ENCODE results near the gene REX1BD.

The REX1BD gene

DNA sequence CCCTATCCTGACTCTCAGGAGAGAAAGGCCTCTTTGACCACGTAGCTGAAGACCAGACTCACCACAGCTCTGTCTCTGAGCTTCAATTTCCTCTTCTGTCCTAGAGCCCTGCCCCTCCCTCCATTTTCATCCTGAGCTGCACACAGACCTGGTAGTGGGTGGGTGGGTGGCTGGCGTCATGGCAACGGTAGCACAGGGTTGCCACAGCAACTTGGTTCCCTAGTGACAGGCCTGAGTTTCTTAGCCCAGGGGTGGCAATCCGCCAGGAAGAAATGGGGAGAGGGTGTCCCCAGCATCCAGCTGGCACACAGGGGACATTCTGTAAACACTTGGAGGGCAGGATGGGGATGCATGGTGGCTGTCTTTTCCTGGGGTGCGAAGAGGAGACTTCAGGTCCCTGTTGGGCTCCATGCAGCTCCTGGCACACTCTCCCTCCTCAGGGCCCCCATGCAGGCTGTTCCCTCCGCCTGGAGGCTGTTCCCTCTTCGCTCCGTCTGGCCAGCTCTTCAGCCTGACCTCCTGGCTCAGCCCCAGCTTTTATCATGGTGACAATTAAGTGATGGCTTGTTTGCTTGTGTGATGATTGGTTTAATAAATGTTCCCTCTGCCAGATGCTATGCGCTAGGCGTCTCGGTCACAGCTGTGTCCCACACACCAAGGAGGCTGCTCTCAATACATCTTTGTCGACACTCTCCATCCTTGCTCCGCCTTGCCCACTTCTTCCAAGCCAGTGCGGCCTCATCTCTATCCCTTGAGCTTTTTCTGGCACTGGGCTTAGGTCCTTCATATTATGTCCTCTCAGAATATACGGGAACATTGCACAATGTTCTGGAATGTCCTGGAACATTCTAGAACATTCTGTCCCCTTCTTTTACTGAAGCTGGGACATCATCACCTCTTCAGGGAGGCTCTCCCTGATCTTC is 40.8 kb downstream of the REX1BD start:
- no peak overlapping the region for H3K4me3 ChIP-seq (ENCODE audit: low read depth in 1 of 2, low read length in 2 of 2)
- H3K9ac ChIP-seq (ENCODE audit: low read length): no peak overlapping the region
- no peaks in the 10 kb centered on the region for H3K4me1 ChIP-seq (ENCODE audit: insufficient read depth, low read length)
- H3K36me3 ChIP-seq (ENCODE audit: insufficient read depth, low read length): no peaks in the 10 kb centered on the region
- no peaks in the 10 kb centered on the region for H3K27me3 ChIP-seq (ENCODE audit: control insufficient read depth in 1 of 2, insufficient read depth in 2 of 2, low read length in 2 of 2)
- no peaks in the 10 kb centered on the region for H3K9me3 ChIP-seq (ENCODE audit: low read length)
- no peak overlapping the region for H3K27ac ChIP-seq (ENCODE audit: low read depth, low read length)

DNA sequence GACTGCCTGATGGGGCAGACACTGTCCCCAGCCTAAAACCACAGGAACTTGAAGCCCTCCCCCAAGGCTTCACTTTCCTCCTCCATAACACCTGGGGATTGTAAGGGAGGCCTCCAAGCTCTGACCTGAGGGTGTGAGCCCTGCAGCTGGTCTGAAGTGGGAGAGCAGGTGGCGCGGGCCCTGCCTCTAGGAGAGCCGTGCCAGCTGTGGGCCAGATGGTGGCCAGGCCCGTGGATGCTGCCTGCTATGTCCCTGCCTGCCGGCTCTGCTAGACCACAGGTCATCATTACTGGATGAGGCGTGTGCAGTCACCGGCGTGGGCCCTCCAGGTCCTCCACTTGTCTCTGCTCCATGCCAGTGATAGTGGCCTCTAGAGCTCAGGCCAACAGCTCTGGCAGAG is 44.7 kb downstream of the REX1BD start:
- H3K36me3 ChIP-seq (ENCODE audit: insufficient read depth, low read length): no peaks in the 10 kb centered on the region

DNA sequence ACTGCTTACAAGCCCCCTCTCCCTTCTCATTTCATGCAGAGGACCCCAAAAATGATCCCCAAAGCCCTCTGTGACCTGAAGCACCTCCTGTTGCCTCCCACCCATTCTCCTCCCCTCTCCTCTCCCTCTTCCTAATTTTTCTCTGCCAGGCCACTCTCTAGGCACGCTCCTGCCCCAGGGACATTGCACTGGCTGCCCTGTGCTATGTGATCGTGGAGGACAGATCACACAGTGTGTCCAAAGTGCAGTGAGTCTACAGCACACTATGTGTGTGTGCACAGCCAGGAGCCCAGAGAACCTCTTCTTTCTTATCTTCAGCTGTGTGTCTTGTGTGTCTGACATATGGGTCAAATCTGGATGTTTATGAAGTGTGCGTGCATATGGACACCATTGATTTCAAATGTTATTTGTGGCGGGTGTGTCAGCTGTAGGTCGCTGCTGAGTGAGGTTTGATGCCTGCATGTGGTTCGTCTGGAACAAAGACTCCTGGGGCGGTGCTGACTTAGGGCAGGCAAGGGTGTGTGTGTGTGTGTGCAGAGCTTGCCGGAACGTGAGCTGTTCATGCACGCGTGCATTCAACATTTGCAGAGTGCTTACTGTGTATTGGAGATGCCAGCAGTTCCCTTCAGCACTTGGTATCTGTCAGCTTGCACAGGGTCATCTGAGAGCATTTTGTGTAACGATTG is 46.2 kb downstream of the REX1BD start:
- no peak overlapping the region for H3K4me3 ChIP-seq (ENCODE audit: low read depth in 1 of 2, low read length in 2 of 2)
- no peaks in the 10 kb centered on the region for H3K27me3 ChIP-seq (ENCODE audit: control insufficient read depth in 1 of 2, insufficient read depth in 2 of 2, low read length in 2 of 2)
- H3K36me3 ChIP-seq (ENCODE audit: insufficient read depth, low read length): no peaks in the 10 kb centered on the region
- no peaks in the 10 kb centered on the region for H3K9me3 ChIP-seq (ENCODE audit: low read length)
- H3K4me1 ChIP-seq (ENCODE audit: insufficient read depth, low read length): peaks cover 12% of the 10 kb centered on the region
- H3K9ac ChIP-seq (ENCODE audit: low read length): no peak overlapping the region
- no peak overlapping the region for H3K27ac ChIP-seq (ENCODE audit: low read depth, low read length)

More for the DNA sequence above, 44.7 kb downstream of the REX1BD start:
- Histone ChIP-seq H3K9me3 (ENCODE audit: low read length) (no peaks in the 10 kb centered on the region), H3K27ac (ENCODE audit: low read depth, low read length) (no peak overlapping the region), H3K4me1 (ENCODE audit: insufficient read depth, low read length) (peaks cover 11% of the 10 kb centered on the region), H3K9ac (ENCODE audit: low read length) (no peak overlapping the region), H3K27me3 (ENCODE audit: control insufficient read depth in 1 of 2, insufficient read depth in 2 of 2, low read length in 2 of 2) (no peaks in the 10 kb centered on the region), H3K4me3 (ENCODE audit: low read depth in 1 of 2, low read length in 2 of 2) (no peak overlapping the region)

DNA sequence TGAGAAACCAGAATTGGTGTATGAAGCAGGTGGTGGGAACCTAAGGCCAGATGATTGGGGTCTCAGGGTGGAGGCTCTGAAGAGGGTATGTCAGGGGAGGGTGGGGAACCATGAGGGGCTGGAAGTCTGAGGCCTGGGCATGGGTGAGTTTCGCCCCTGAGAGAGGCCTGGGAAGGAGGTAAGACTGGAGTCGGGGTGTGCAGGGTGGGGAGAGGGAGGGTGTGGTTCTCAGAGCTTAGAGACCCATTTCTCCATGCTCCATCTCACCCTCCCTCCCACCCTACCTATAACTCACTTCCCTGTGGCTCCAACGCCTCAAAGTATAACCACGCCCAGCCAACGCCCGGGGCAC is 47.2 kb downstream of the REX1BD start:
- Histone ChIP-seq H3K4me1 (ENCODE audit: insufficient read depth, low read length) (peaks cover 12% of the 10 kb centered on the region), H3K4me3 (ENCODE audit: low read depth in 1 of 2, low read length in 2 of 2) (no peak overlapping the region), H3K9me3 (ENCODE audit: low read length) (no peaks in the 10 kb centered on the region), H3K9ac (ENCODE audit: low read length) (no peak overlapping the region), H3K27ac (ENCODE audit: low read depth, low read length) (no peak overlapping the region), H3K27me3 (ENCODE audit: control insufficient read depth in 1 of 2, insufficient read depth in 2 of 2, low read length in 2 of 2) (no peaks in the 10 kb centered on the region), H3K36me3 (ENCODE audit: insufficient read depth, low read length) (no peaks in the 10 kb centered on the region)

DNA sequence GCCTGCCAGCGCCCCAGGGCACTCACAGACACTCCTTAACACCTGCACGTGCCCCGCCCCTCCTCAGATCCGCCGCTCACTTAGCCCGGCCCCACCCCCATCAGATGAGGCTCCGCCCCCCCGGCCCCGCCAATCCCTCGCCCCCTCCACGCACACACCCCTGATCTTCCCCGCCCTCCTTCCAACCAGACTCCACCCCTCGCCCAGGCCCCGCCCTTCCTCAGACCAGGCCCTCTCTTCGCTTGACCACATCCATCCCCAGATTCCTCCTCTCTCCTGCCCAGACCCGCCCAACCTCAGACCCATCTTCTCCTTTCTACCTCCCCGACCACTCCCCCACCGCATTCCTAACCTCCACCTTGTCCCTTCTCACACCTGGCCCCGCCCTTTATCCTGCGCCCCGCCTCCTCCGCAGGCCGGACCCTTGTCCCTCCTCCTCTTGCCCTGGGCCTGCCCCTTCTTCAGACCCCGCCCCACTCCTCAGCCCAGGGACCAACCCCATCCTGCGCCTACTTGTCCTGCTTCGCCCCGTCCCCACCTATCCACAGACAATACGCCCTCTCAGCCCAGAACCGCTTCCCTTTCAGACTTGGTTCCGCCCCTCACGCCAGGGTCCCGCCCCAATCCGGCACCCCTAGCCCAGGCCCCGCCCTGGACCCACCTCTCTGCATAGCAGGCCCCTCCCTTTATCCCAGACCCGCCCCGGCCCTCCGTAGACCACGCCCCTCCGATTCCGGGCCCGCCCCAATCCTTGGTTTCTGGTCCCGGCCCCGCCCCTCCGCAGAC is 47.8 kb downstream of the REX1BD start:
- H3K27me3 ChIP-seq (ENCODE audit: control insufficient read depth in 1 of 2, insufficient read depth in 2 of 2, low read length in 2 of 2): no peaks in the 10 kb centered on the region
- H3K27ac ChIP-seq (ENCODE audit: low read depth, low read length): peak overlapping the region; percentile 30
- peaks cover 12% of the 10 kb centered on the region for H3K4me1 ChIP-seq (ENCODE audit: insufficient read depth, low read length)
- peak overlapping the region; percentile 77 to 99 for H3K4me3 ChIP-seq (ENCODE audit: low read depth in 1 of 2, low read length in 2 of 2)
- H3K9me3 ChIP-seq (ENCODE audit: low read length): no peaks in the 10 kb centered on the region
- H3K9ac ChIP-seq (ENCODE audit: low read length): no peak overlapping the region
- no peaks in the 10 kb centered on the region for H3K36me3 ChIP-seq (ENCODE audit: insufficient read depth, low read length)

DNA sequence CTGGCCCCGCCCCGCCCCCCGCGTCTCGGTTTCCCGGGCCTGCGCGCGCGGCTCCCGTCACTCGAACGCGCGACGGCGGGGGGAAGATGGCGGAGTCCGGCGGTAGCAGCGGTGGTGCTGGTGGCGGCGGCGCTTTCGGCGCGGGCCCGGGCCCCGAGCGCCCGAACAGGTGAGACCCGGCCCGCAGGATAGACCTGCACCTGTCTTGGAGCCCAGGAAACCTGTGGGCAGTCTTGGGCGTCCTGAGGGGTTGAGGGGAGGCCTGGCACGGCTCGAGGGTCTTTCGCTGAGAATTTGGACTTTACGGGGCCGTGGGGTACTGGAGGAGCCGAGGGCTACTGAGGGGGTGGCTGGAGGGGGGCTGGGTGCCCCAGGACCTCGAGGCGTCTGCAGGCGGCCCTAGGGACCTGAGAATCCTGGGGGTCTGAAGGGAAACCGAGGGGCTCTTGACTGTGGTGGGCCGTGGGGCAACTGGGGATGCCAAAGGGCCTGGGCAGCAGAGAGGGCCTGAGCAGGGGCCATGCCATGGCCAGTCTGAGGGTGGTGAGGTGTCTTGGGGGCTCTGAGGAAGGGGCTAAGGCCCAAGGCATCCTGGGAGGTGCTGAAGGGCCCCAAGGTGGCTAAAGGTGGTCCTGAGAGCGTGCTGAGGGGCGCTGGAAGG is 48.5 kb downstream of the REX1BD start, which contains the start of gene KLHL26:
KLHL26 (plus strand) TSS at position 60 of the 661 bp plus-strand sequence; CDS start at position 87, 27 bp downstream.
- peak within 1 kb of the TSS; percentile 80 to 99 for H3K4me3 ChIP-seq (ENCODE audit: low read depth in 1 of 2, low read length in 2 of 2)
- no peaks in the 10 kb centered on the region for H3K27me3 ChIP-seq (ENCODE audit: control insufficient read depth in 1 of 2, insufficient read depth in 2 of 2, low read length in 2 of 2)
- H3K36me3 ChIP-seq (ENCODE audit: insufficient read depth, low read length): no peaks in the 10 kb centered on the region

DNA sequence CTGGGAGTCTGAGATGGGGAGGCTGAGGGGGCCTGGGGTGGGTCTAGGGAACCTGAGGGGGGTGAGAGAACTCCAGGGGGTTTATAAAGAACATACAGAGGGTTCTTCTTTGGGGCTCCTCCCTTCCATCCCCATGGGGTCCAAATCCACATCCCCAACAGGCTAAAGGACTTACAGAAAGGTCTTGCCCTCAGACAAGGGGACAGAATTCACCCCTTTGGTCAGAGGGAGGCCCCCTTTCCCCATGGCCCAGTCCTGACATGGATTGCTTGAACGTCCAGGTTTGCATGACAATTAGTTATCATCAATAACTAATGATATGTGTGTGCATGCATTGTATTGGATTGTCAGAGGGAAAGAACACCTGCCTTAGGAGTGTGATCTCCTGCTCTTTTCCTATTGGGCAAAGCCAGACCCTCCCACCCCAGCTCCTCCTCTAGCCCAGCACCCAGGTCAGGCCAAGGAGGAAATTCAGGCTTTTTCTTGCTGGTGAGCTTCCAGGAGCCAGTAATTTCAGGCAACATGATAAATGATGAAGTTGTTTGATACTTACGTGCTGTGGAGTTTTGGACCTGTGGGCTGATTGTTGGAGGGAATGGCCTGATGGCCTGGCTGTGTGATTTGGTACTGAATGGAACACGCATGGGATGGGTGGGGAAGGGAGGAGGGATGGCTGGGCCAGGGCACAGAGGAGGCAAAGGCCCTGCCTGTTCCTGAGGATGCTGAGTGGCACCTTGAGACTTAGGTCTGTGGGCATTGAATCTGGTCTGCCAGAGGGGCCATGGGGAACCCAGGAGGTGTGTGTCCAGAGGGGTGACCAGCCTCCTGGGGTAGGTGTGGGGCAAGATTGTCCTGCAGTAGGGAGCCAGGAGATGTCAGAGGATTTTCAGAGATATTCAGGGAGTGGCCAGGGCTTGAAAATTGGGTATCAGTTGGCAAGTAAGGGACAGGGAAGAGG is 49.4 kb downstream of the REX1BD start:
- Histone ChIP-seq H3K9ac (ENCODE audit: low read length) (peak overlapping the region; percentile 39), H3K27ac (ENCODE audit: low read depth, low read length) (peak overlapping the region; percentile 89), H3K27me3 (ENCODE audit: control insufficient read depth in 1 of 2, insufficient read depth in 2 of 2, low read length in 2 of 2) (no peaks in the 10 kb centered on the region), H3K9me3 (ENCODE audit: low read length) (no peaks in the 10 kb centered on the region), H3K4me3 (ENCODE audit: low read depth in 1 of 2, low read length in 2 of 2) (peak overlapping the region; percentile 80 to 99), H3K4me1 (ENCODE audit: insufficient read depth, low read length) (peaks cover 12% of the 10 kb centered on the region), H3K36me3 (ENCODE audit: insufficient read depth, low read length) (no peaks in the 10 kb centered on the region)

More for the DNA sequence above, 48.5 kb downstream of the REX1BD start, which contains the start of gene KLHL26:
- H3K4me1 ChIP-seq (ENCODE audit: insufficient read depth, low read length): peaks cover 12% of the 10 kb centered on the region
- H3K9ac ChIP-seq (ENCODE audit: low read length): peak within 1 kb of the TSS; percentile 39
- peak within 1 kb of the TSS; percentile 89 for H3K27ac ChIP-seq (ENCODE audit: low read depth, low read length)
- H3K9me3 ChIP-seq (ENCODE audit: low read length): no peaks in the 10 kb centered on the region

DNA sequence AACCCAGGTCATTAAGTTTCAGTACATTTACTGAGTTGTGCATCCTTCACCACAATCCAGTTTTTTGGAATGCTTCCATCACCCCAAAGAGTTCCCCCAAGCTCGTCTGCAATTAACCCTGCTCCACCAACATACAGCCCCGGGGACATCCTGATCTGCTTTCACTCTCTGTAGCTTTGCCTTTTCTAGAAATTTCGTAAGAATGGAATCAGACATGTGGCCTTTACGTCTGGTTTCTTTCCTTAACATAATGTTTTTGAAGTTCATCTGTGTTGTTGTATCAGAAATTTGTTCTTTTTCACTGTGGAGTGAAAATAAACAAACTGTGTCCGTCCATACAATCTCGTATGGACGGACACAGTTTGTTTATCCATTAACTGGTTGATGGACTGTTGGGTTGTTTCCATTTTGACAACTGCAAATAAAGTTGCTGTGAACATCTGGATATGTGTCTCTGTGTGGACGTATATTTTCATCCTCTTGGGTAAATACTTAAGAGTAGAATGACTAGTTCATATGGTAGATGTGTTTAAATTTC is 51.2 kb downstream of the REX1BD start:
- Histone ChIP-seq H3K27me3 (ENCODE audit: control insufficient read depth in 1 of 2, insufficient read depth in 2 of 2, low read length in 2 of 2) (no peaks in the 10 kb centered on the region), H3K9ac (ENCODE audit: low read length) (no peak overlapping the region), H3K9me3 (ENCODE audit: low read length) (no peaks in the 10 kb centered on the region), H3K4me3 (ENCODE audit: low read depth in 1 of 2, low read length in 2 of 2) (no peak overlapping the region), H3K27ac (ENCODE audit: low read depth, low read length) (no peak overlapping the region), H3K36me3 (ENCODE audit: insufficient read depth, low read length) (no peaks in the 10 kb centered on the region), H3K4me1 (ENCODE audit: insufficient read depth, low read length) (peaks cover 16% of the 10 kb centered on the region)

Data from muscle layer of colon (tissue), 2 donors.